Fibroblast of pulmonary artery (primary cell): ENCODE measurements around the gene MPDZ.

Source experiments
- DNase-seq: peaks from one replicate; pipeline ENCODE4 v3.0.0-alpha.2; 2010; ENCODE audit warnings: low read depth
- H3K4me3 ChIP-seq: replicated peaks from 2 replicates; pipeline ENCODE4 v1.5.1; 2011; ENCODE audit warnings: low read depth, mild to moderate bottlenecking, control low read depth, low read length, moderate library complexity
- CTCF ChIP-seq: IDR thresholded peaks from 2 replicates; pipeline ENCODE4 v1.5.1; 2011; ENCODE audit warnings: mild to moderate bottlenecking, control low read depth, low read length, inconsistent platforms; ENCODE audit errors: missing control alignments

The MPDZ gene

GRCh38 chr9:13160051-13160450 is 119.4 kb downstream of the MPDZ start:
- H3K4me3 ChIP-seq, result no peak overlapping the region
- no peak for DNase-seq
- no peak for TF ChIP-seq CTCF

GRCh38 chr9:13158986-13159385 is 120.5 kb downstream of the MPDZ start:
- no peak for DNase-seq
- no peak for TF ChIP-seq CTCF

GRCh38 chr9:13151489-13151888 is 128.0 kb downstream of the MPDZ start:
- DNase-seq, result no peak
- H3K4me3 ChIP-seq, result no peak overlapping the region
- TF ChIP-seq CTCF, result no peak

More at GRCh38 chr9:13158986-13159385, 120.5 kb downstream of the MPDZ start:
- no peak overlapping the region for H3K4me3 ChIP-seq

- no peak for DNase-seq
- H3K4me3 ChIP-seq, result no peak overlapping the region
- no peak for TF ChIP-seq CTCF
Measured at GRCh38 chr9:13149454-13149853, 130.0 kb downstream of the MPDZ start.

- DNase-seq, result no peak
- no peak overlapping the region for H3K4me3 ChIP-seq
- no peak for TF ChIP-seq CTCF
Measured at GRCh38 chr9:13146840-13147239, 132.7 kb downstream of the MPDZ start.

GRCh38 chr9:13145340-13145739 is 134.2 kb downstream of the MPDZ start:
- no peak overlapping the region for H3K4me3 ChIP-seq
- no peak for DNase-seq
- TF ChIP-seq CTCF, result no peak

GRCh38 chr9:13144166-13144775 is 135.2 kb downstream of the MPDZ start:
- no peak for TF ChIP-seq CTCF
- H3K4me3 ChIP-seq, result no peak overlapping the region
- DNase-seq, result no peak
